HG03432 (cell line): ENCODE data around the gene SPATA7.

ENCODE experiments used
- ATAC-seq: cut with Tn5 transposase; IDR thresholded peaks from one replicate; pipeline ENCODE4 v1.9.1; 2021; ENCODE audit warnings: mild to moderate bottlenecking, moderate library complexity; ENCODE audit not compliant: unreplicated experiment

SPATA7 gene

GRCh38 chr14:88479574-88479987 is 94.1 kb downstream of the SPATA7 start:
- ATAC-seq, result no peak

- ATAC-seq, result no peak
These were observed 95.6 kb downstream of the SPATA7 start for GRCh38 chr14:88481059-88481458.

DNA sequence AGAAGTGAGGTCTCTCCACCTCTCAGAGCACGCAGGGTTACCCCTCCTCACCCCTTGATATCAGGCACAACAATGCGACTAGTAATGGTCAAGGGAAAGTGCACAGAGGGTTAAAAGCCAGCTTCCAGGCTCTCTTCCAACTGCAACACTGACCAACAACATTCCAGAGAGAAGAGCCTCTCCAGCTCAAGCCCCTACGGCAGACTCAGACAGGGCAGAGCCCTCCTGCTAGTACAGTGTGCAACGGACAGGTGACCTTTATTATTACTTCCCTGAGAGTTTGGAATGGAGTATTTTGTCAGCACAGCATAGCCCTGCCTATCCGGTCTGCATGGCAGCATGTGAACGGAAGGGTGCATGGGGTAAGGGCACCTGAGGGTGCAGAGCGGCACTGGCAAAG is 96.3 kb downstream of the SPATA7 start:
- ATAC-seq, result no peak

DNA sequence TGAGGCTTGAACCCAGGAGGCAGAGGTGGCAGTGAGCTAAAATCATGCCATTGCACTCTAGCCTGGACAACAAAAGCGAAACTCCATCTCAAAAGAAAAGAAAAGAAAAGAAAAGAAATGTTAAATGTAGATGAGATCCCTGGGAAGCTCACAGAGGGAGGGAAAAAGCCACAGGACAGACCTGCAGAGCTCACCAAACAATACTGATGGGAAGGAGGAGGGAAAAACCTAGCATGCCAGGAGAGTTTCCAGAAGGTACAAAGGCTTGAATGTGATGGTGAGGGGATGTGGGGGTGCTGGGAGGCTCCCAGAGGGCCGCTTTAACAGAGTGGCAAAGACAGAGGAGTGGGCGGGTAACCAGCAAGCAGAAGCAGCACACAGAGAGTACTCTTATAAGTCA is 97.1 kb downstream of the SPATA7 start:
- ATAC-seq, result no peak
